HL-60 (cell line): ENCODE results near the gene ZNF782.

Source experiments
- GABPA ChIP-seq: IDR thresholded peaks from 2 replicates; pipeline ENCODE4 v1.6.1; 2012; ENCODE audit warnings: low read depth
- POLR2AphosphoS5 ChIP-seq: IDR thresholded peaks from 2 replicates; pipeline ENCODE4 v1.6.1; 2012; ENCODE audit warnings: low read depth
- SPI1 ChIP-seq: IDR thresholded peaks from 2 replicates; pipeline ENCODE4 v1.6.1; 2012; ENCODE audit warnings: low read depth, mild to moderate bottlenecking, borderline replicate concordance
- TF ChIP-seq, protein P1 (sequence below): IDR thresholded peaks from one replicate; pipeline ENCODE4 v1.5.1; 2011; ENCODE audit warnings: low read length, control low read depth, inconsistent platforms; ENCODE audit not compliant: insufficient read depth
- TF ChIP-seq, protein P2 (sequence below): IDR thresholded peaks from 2 replicates; pipeline ENCODE4 v1.6.1; 2012; ENCODE audit warnings: low read depth; ENCODE audit not compliant: insufficient replicate concordance

DNA sequence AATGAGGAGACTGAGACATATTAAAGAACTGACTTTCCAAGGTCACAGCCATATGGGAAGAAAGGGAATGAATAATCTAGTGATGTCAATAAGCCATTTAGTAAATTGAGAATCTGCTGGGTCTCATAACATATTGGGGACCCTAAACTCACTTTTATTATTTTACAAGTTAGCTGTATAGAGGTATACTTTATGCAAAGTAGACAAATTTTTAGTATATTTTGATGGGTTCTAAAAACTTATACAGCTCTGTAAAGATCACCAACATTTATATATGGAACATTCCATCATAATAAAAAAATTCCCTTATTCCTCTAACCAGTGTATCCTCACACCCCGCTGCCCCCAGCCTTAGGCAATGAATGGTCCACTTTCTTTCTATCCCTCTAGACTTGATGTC, 40.7 kb downstream of the ZNF782 start:
- TF ChIP-seq, protein P1, sequence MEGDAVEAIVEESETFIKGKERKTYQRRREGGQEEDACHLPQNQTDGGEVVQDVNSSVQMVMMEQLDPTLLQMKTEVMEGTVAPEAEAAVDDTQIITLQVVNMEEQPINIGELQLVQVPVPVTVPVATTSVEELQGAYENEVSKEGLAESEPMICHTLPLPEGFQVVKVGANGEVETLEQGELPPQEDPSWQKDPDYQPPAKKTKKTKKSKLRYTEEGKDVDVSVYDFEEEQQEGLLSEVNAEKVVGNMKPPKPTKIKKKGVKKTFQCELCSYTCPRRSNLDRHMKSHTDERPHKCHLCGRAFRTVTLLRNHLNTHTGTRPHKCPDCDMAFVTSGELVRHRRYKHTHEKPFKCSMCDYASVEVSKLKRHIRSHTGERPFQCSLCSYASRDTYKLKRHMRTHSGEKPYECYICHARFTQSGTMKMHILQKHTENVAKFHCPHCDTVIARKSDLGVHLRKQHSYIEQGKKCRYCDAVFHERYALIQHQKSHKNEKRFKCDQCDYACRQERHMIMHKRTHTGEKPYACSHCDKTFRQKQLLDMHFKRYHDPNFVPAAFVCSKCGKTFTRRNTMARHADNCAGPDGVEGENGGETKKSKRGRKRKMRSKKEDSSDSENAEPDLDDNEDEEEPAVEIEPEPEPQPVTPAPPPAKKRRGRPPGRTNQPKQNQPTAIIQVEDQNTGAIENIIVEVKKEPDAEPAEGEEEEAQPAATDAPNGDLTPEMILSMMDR: no peak
- TF ChIP-seq, protein P2, sequence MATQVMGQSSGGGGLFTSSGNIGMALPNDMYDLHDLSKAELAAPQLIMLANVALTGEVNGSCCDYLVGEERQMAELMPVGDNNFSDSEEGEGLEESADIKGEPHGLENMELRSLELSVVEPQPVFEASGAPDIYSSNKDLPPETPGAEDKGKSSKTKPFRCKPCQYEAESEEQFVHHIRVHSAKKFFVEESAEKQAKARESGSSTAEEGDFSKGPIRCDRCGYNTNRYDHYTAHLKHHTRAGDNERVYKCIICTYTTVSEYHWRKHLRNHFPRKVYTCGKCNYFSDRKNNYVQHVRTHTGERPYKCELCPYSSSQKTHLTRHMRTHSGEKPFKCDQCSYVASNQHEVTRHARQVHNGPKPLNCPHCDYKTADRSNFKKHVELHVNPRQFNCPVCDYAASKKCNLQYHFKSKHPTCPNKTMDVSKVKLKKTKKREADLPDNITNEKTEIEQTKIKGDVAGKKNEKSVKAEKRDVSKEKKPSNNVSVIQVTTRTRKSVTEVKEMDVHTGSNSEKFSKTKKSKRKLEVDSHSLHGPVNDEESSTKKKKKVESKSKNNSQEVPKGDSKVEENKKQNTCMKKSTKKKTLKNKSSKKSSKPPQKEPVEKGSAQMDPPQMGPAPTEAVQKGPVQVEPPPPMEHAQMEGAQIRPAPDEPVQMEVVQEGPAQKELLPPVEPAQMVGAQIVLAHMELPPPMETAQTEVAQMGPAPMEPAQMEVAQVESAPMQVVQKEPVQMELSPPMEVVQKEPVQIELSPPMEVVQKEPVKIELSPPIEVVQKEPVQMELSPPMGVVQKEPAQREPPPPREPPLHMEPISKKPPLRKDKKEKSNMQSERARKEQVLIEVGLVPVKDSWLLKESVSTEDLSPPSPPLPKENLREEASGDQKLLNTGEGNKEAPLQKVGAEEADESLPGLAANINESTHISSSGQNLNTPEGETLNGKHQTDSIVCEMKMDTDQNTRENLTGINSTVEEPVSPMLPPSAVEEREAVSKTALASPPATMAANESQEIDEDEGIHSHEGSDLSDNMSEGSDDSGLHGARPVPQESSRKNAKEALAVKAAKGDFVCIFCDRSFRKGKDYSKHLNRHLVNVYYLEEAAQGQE: no peak
- no peak for TF ChIP-seq POLR2AphosphoS5
- no peak for TF ChIP-seq GABPA
- no peak for TF ChIP-seq SPI1
